LNCAP (cell line): ENCODE measurements around the gene STK32B.

ENCODE experiments used
- CTCF ChIP-seq: fragments of 450-650 bp; IDR thresholded peaks from 2 replicates; pipeline ENCODE4 v1.5.1; 2017; ENCODE audit warnings: mild to moderate bottlenecking

The STK32B gene

GRCh38 chr4:5024673-5025072 lies 26.6 kb upstream of the STK32B start:
- no peak for TF ChIP-seq CTCF

- no peak for TF ChIP-seq CTCF
Observed at GRCh38 chr4:5026371-5026770, 24.9 kb upstream of the STK32B start.

- no peak for TF ChIP-seq CTCF
Observed at GRCh38 chr4:5027346-5027745, 23.9 kb upstream of the STK32B start.

- TF ChIP-seq CTCF = no peak
Observed at GRCh38 chr4:5028480-5028879, 22.8 kb upstream of the STK32B start.

- TF ChIP-seq CTCF = no peak
Observed at GRCh38 chr4:5029447-5029846, 21.8 kb upstream of the STK32B start.

- no peak for TF ChIP-seq CTCF
Observed at GRCh38 chr4:5030221-5030620, 21.1 kb upstream of the STK32B start.

GRCh38 chr4:5030927-5031326 lies 20.4 kb upstream of the STK32B start:
- no peak for TF ChIP-seq CTCF

GRCh38 chr4:5032813-5033212 lies 18.5 kb upstream of the STK32B start:
- TF ChIP-seq CTCF = no peak
